ENCODE data around the gene GALNT10. TPM values are rescaled to one million over a fixed set of nuclear protein-coding genes. Genes with fewer than 3 reads are reported as not detected.

The GALNT10 gene
- total RNA-seq, 1 donor from 2014 or later = 50.7 TPM

DNA sequence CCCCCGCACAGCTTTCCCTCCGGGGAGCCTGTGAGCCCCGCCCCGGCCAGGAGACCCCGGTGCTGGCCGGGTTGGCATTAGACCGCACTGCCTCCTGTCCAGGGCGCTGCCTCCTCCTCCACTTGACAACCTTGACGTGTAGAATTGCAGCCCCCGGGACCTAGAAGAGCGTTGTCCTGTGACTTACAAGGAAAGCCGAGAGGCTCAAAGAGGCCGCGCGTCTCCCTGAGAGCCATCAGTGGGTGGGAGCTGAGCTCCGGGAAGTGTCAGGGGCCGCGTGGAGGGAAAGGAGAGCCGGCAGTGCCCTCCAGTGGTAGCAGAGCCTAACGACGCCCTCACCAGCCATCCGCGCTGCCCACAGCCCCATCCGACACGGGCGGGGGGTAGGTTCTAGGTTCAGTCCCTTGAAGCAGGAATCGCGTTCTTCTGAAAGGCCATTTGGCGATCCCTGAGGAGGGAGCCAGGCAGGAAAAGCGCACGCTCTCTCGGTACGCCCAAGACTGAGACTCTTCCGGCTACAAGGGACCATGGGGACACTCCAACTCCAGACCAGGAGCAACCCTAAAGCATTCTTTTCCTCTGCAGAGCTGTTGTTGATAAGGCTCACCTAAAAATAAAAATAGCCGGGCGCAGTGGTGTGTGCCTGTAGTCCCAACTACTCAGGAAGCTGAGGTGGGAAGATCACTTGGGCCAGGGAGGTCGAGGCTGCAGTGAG lies 214.7 kb downstream of the GALNT10 start:
- no peaks in the 10 kb centered on the region for H3K9me3 Mint-ChIP-seq
- H3K36me3 Mint-ChIP-seq (ENCODE audit: low read depth) = no peaks in the 10 kb centered on the region
- no peaks in the 10 kb centered on the region for H3K27me3 Mint-ChIP-seq
- DNase-seq = peak; percentile 91
- peak overlapping the region; percentile 63 for H3K4me3 Mint-ChIP-seq
- intact Hi-C loops (cut with micrococcal nuclease) = loop anchor here (1.0 to 2.0 kb wide), 4 partner anchors 214 to 431 kb away; partner anchors contain the start of gene GALNT10
- peak overlapping the region; percentile 59 for H3K27ac Mint-ChIP-seq
- H3K4me1 Mint-ChIP-seq = peaks cover 7% of the 10 kb centered on the region

DNA sequence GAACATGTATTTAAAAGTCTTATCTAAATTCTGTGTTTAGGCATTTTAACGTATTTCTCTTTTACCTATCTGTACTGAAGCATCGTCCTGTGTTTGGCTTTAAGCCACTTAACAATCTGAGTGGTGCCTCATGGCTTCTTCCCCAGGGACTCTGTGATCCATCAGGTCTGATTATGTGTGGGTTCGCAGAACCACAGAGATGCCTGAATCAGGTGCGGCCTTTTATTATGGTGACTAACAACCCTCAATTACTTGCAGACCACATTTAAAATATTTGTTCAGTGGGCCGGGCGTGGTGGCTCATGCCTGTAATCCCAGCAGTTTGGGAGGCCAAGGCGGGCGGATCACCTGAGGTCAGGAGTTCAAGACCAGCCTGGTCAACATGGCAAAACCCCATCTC lies 215.7 kb downstream of the GALNT10 start:
- intact Hi-C loops (cut with micrococcal nuclease) = no loop called here
- no peak for DNase-seq
- Mint-ChIP-seq H3K36me3 (ENCODE audit: low read depth) (peaks cover 4% of the 10 kb centered on the region), H3K27me3 (no peaks in the 10 kb centered on the region), H3K4me1 (peaks cover 7% of the 10 kb centered on the region), H3K27ac (no peak overlapping the region), H3K9me3 (no peaks in the 10 kb centered on the region), H3K4me3 (no peak overlapping the region)

DNA sequence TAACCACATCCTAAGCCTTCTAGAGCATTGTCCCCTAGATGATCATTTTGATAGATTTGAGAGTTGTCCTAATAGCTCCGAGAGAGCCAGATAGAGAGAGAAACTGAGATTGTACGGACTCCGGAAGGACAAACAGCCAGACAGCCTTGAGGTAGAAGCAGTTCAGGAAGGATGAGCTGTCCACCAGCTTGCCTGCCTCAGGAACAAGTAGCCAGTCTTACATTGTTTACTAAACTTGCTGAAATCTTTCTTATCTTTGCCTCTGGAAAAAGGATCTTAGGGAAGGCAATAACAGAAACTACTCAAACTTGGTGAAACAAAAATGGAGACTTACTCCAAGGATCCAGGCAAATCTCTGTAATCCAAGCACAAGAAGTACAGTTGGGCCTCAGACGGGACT lies 216.3 kb downstream of the GALNT10 start:
- intact Hi-C loops (cut with micrococcal nuclease) = no loop called here
- no peak overlapping the region for H3K4me3 Mint-ChIP-seq
- no peaks in the 10 kb centered on the region for H3K9me3 Mint-ChIP-seq
- no peak for DNase-seq
- H3K27ac Mint-ChIP-seq = peak overlapping the region; percentile 7
- peaks cover 7% of the 10 kb centered on the region for H3K4me1 Mint-ChIP-seq
- H3K27me3 Mint-ChIP-seq = no peaks in the 10 kb centered on the region
- H3K36me3 Mint-ChIP-seq (ENCODE audit: low read depth) = peaks cover 8% of the 10 kb centered on the region

DNA sequence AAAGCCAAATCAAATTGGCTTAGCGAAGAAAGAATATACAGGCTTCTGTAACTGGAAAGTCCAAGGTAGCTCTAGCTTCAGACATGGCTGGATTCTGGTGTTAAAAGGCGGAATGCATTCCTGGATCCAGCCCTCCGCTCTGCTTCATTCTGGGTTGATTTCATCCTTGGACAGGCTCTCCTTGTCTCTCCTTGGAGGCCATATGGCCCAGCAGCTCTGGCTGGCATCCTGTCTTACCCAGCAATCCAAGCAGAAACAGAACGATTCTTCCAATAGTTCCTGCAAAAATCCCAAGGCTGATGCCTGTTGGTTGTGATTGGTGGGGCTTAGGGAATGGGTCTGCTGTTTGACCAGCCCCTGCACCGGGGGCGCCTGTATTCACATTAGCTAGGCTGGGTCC lies 218.3 kb downstream of the GALNT10 start:
- Mint-ChIP-seq H3K9me3 (no peaks in the 10 kb centered on the region), H3K4me1 (peaks cover 7% of the 10 kb centered on the region), H3K4me3 (no peak overlapping the region), H3K27ac (no peak overlapping the region), H3K36me3 (ENCODE audit: low read depth) (peaks cover 18% of the 10 kb centered on the region), H3K27me3 (no peaks in the 10 kb centered on the region)
- DNase-seq = no peak
- intact Hi-C loops (cut with micrococcal nuclease) = no loop called here

DNA sequence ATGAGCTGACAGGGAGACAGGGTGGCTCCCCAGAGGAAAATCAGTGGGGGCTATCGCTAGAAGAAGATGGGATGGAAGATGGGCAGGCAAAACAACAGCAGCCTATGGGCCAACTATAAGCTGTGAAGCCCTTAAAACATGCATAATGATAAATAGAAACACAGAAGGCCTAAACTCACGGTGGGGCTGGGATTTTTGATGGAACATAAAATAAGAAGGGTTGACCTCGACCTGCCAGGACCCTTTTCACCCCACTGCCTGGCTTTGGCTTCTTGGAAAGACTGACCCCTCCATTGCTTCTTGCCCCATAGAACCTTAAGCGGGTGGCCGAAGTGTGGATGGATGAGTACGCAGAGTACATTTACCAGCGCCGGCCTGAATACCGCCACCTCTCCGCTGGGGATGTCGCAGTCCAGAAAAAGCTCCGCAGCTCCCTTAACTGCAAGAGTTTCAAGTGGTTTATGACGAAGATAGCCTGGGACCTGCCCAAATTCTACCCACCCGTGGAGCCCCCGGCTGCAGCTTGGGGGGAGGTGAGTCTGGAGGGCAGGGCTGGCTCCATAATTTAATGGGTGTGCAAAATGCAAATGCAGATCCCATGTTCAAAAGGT lies 218.8 kb downstream of the GALNT10 start:
- peaks cover 7% of the 10 kb centered on the region for H3K4me1 Mint-ChIP-seq
- H3K9me3 Mint-ChIP-seq = no peaks in the 10 kb centered on the region
- H3K36me3 Mint-ChIP-seq (ENCODE audit: low read depth) = peaks cover 22% of the 10 kb centered on the region
- intact Hi-C loops (cut with micrococcal nuclease) = no loop called here
- H3K27me3 Mint-ChIP-seq = no peaks in the 10 kb centered on the region
- H3K27ac Mint-ChIP-seq = no peak overlapping the region
- DNase-seq = no peak
- no peak overlapping the region for H3K4me3 Mint-ChIP-seq

DNA sequence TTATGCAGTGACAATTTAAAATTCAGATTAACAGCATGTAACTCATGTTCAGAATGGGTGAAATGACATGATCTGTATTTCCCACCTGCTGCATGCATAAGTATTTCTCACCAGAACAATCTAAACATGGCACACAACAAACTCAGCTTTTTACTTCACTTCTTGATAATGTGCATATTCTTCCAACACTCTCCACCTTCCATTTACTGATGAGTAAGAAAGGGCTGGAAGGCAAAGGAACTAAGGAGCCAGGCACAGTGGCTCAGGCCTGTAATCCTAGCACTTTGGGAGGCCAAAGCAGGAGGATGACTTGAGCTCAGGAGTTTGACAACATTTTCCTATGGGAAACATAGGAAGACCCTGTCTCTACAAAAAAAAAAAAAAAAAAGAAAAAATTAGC lies 219.5 kb downstream of the GALNT10 start:
- Mint-ChIP-seq H3K36me3 (ENCODE audit: low read depth) (peaks cover 26% of the 10 kb centered on the region), H3K4me1 (peaks cover 5% of the 10 kb centered on the region), H3K27ac (no peak overlapping the region), H3K27me3 (no peaks in the 10 kb centered on the region), H3K4me3 (no peak overlapping the region), H3K9me3 (no peaks in the 10 kb centered on the region)
- intact Hi-C loops (cut with micrococcal nuclease) = no loop called here
- no peak for DNase-seq

DNA sequence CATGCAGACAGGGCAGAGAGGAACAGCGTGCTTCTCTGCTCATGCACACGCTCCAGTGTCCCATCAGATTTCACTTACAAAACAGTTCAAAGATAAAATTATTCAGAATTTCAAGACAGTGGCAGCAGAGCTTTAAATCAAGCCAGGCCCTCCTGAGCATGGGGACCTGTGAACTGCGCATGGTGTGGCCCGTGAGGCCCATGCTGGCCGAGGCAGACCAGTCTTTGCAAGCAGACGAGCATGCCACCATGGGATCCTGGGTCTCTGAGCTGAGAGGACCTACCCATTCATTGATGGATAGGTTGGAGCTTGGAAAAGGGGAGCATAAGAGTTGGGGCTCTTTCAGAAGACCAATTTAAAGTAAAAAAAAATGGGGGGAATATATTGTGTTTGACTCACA lies 220.3 kb downstream of the GALNT10 start:
- no peak for DNase-seq
- intact Hi-C loops (cut with micrococcal nuclease) = no loop called here
- Mint-ChIP-seq H3K27ac (no peak overlapping the region), H3K9me3 (no peaks in the 10 kb centered on the region), H3K4me3 (no peak overlapping the region), H3K36me3 (ENCODE audit: low read depth) (peaks cover 27% of the 10 kb centered on the region), H3K4me1 (no peaks in the 10 kb centered on the region), H3K27me3 (no peaks in the 10 kb centered on the region)

DNA sequence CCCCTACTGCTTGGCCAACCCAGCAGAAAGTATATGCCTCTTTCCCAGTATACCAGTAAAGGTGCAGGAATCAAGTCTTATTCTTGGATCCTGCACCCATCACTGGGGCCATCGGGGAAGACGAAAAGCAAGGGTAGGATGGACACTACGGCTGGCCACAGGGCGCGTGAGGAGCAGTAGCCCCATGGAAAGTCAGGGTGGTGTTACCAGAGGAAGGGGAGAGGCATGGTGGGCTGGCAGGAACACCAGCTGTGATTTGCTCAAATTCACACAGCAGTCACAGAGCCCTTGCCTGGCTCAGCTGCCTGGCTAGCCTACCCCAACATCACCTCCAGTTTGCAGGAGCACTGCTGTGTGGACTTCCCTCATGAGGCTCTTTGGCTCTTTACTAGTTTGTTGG lies 220.8 kb downstream of the GALNT10 start:
- no peak for DNase-seq
- H3K4me1 Mint-ChIP-seq = no peaks in the 10 kb centered on the region
- intact Hi-C loops (cut with micrococcal nuclease) = no loop called here
- no peaks in the 10 kb centered on the region for H3K27me3 Mint-ChIP-seq
- no peak overlapping the region for H3K4me3 Mint-ChIP-seq
- peaks cover 27% of the 10 kb centered on the region for H3K36me3 Mint-ChIP-seq (ENCODE audit: low read depth)
- no peak overlapping the region for H3K27ac Mint-ChIP-seq
- no peaks in the 10 kb centered on the region for H3K9me3 Mint-ChIP-seq

DNA sequence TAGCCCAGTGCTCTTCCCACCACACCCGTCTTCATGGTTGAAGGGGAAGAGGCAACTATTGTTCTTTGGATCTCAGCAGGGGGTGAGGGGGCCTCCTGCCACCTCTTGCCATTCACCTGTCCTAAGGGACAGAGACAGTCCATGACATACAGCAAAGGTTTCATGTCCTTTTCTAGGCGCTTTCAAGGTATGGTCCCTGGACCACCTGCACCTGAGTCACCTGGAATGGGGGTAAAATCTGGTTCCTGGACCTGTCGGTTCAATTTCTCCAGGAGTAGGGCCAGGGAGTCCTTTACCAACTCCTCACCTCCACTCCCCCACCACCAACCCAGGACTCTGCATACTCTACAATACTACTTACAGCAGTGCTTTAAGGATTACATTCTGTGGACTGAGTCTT lies 221.8 kb downstream of the GALNT10 start:
- intact Hi-C loops (cut with micrococcal nuclease) = no loop called here
- Mint-ChIP-seq H3K4me3 (no peak overlapping the region), H3K9me3 (no peaks in the 10 kb centered on the region), H3K27ac (no peak overlapping the region), H3K27me3 (no peaks in the 10 kb centered on the region), H3K4me1 (no peaks in the 10 kb centered on the region), H3K36me3 (ENCODE audit: low read depth) (peaks cover 33% of the 10 kb centered on the region)
- DNase-seq = no peak

DNA sequence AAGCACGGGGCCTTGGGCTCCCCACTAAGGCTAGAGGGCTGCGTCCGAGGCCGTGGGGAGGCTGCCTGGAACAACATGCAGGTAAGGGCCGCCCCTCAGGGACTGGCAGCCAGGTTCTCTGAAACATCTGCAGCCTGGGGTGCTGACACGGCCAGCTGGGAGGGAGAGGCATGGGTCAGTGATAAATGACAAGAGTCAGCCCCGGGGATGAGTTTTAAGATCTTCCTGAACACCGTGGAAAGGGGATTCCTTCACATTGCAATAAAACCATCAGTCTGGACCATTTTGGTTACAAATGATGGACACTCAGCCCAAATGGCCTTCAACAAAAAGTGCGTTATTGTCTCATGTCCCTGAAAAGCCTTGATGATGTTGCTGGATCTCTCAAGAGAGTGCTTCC lies 222.4 kb downstream of the GALNT10 start:
- Mint-ChIP-seq H3K36me3 (ENCODE audit: low read depth) (peaks cover 34% of the 10 kb centered on the region), H3K27me3 (no peaks in the 10 kb centered on the region), H3K4me1 (no peaks in the 10 kb centered on the region), H3K4me3 (no peak overlapping the region), H3K27ac (no peak overlapping the region), H3K9me3 (no peaks in the 10 kb centered on the region)
- intact Hi-C loops (cut with micrococcal nuclease) = no loop called here
- DNase-seq = no peak

DNA sequence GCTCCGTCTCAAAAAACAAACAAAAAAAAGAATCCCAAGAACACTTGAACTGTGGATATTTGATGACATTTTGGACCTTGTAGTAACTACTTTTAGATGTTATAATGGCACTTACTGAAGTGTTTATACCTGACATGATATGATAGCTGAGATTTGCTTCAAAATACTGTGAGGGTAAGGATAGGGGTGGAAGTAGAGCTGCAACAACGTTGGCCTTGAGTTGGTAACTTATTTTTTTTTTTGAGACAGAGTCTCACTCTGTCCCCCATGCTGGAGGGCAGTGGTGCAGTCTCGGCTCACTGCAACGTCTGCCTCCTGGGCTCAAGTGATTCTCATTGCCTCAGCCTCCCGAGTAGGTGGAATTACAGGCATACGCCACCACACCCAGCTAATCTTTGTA lies 224.6 kb downstream of the GALNT10 start:
- no peak for DNase-seq
- Mint-ChIP-seq H3K9me3 (no peaks in the 10 kb centered on the region), H3K4me1 (no peaks in the 10 kb centered on the region), H3K36me3 (ENCODE audit: low read depth) (peaks cover 44% of the 10 kb centered on the region), H3K27me3 (no peaks in the 10 kb centered on the region), H3K27ac (no peak overlapping the region), H3K4me3 (no peak overlapping the region)
- intact Hi-C loops (cut with micrococcal nuclease) = no loop called here

DNA sequence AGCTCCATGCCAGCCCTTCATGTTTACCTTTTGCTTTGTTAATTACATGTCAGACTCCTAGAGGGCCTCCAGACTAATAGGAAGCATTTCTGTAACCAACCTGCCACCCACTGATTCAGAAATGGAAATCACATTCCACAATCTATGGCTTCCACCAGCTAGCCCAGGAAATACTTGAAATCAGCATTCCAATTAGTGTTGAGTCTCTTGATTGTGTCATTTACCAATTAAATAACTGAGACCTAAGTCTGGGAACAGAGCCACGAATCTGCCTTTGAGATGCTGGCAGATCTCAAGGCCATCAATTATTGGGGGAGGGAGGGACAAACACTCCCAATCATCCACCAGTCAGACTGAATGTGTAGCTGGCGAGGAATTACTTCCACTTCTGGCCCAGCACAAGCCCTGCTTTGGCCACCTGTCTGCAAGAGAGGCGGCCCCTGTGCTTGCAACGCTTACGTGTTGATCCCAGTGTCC lies 227.8 kb downstream of the GALNT10 start:
- DNase-seq = no peak
- H3K9me3 Mint-ChIP-seq = no peaks in the 10 kb centered on the region
- H3K36me3 Mint-ChIP-seq (ENCODE audit: low read depth) = peaks cover 49% of the 10 kb centered on the region
- intact Hi-C loops (cut with micrococcal nuclease) = no loop called here
- no peak overlapping the region for H3K27ac Mint-ChIP-seq
- no peak overlapping the region for H3K4me3 Mint-ChIP-seq
- H3K4me1 Mint-ChIP-seq = no peaks in the 10 kb centered on the region
- no peaks in the 10 kb centered on the region for H3K27me3 Mint-ChIP-seq

DNA sequence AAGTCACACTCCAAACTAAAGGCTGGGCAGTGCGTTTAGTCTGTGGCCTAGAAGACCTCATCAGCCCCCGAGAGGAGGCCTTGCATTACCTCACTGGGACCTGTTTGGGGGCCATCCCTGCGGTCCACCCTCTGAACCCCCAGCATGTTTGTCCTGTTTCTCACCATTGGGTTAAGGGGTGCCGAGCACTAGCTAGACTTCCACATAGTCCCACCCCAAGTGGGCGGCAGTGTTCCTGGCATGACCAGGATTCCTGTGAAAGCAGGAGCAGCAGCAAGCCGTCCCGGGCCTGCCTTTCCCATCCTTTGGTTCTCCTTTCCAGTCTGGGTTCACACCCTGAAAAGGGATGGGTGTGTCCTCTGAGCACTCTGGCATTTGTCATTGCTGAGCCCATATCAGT lies 228.7 kb downstream of the GALNT10 start:
- no peak for DNase-seq
- H3K4me3 Mint-ChIP-seq = no peak overlapping the region
- intact Hi-C loops (cut with micrococcal nuclease) = no loop called here
- H3K27me3 Mint-ChIP-seq = no peaks in the 10 kb centered on the region
- peaks cover 49% of the 10 kb centered on the region for H3K36me3 Mint-ChIP-seq (ENCODE audit: low read depth)
- no peaks in the 10 kb centered on the region for H3K4me1 Mint-ChIP-seq
- no peaks in the 10 kb centered on the region for H3K9me3 Mint-ChIP-seq
- H3K27ac Mint-ChIP-seq = no peak overlapping the region

DNA sequence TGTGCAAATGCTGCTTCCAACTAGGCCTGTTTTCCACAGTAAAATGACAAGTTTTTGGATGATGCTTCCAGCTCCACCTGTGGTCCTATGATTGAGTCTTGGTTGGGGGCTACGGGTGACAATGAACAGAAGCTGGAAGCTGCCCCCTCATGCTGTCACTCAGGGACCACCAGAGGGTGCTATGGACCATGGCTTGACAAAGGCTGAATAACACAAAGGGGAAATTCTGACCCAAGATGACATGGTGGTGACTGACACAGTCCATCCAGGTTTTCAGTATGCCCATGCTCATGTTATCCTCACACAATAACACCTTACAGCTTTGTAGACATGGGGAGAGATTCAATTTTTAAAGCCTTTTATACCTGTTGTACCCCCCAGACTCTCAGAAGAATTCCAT lies 231.3 kb downstream of the GALNT10 start:
- Mint-ChIP-seq H3K9me3 (peaks cover under 1% of the 10 kb centered on the region), H3K36me3 (ENCODE audit: low read depth) (peaks cover 43% of the 10 kb centered on the region), H3K27me3 (no peaks in the 10 kb centered on the region), H3K4me3 (no peak overlapping the region), H3K4me1 (no peaks in the 10 kb centered on the region), H3K27ac (no peak overlapping the region)
- intact Hi-C loops (cut with micrococcal nuclease) = no loop called here
- DNase-seq = no peak

DNA sequence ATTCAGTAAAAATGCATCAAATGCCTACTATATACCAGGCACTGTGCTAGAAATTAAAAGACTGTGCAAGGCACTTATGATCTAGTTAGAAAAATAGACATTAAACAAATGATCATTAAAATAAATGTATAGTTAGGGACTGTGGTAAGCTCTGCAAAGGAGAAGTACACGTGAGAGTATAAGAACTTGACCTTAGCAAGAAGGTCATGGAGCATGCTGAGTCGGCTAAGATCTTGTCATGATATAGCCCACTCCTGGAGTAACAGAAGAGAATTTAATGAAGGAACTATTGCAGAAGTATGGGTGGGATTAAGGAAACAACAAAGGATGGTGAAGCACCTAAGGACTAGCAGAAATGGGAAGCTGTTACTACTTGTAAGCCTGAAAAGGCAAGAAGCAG lies 231.8 kb downstream of the GALNT10 start:
- H3K9me3 Mint-ChIP-seq = peaks cover 4% of the 10 kb centered on the region
- no peaks in the 10 kb centered on the region for H3K27me3 Mint-ChIP-seq
- DNase-seq = no peak
- H3K4me1 Mint-ChIP-seq = no peaks in the 10 kb centered on the region
- no peak overlapping the region for H3K27ac Mint-ChIP-seq
- no peak overlapping the region for H3K4me3 Mint-ChIP-seq
- intact Hi-C loops (cut with micrococcal nuclease) = no loop called here
- H3K36me3 Mint-ChIP-seq (ENCODE audit: low read depth) = peaks cover 43% of the 10 kb centered on the region
